Measurements from ENCODE around the gene ZBTB37.

GRCh38 chr1:173852105-173852504, 16.1 kb upstream of the ZBTB37 start:
- no peak for TF ChIP-seq POLR2A (IDR thresholded peaks at IDR 0.05; ENCODE audit: low read depth, low read length)
- no peak for TF ChIP-seq POLR2AphosphoS5 (IDR thresholded peaks at IDR 0.05; ENCODE audit: low read depth, low read length)
- TF ChIP-seq TAF1 (IDR thresholded peaks at IDR 0.05; ENCODE audit: low read depth, low read length), result no peak
- TF ChIP-seq SPI1 (IDR thresholded peaks at IDR 0.05; ENCODE audit: low read depth, low read length), result no peak
